DND-41 (cell line): Measurements from ENCODE around the gene QSOX2.

Source experiments
- EZH2 ChIP-seq: IDR thresholded peaks from 3 replicates; pipeline ENCODE4 v1.6.1; 2012; ENCODE audit warnings: borderline replicate concordance, low read depth, mild to moderate bottlenecking, moderate library complexity, low read length, inconsistent platforms; ENCODE audit not compliant: severe bottlenecking
- TF ChIP-seq, protein P1 (sequence below): IDR thresholded peaks from 2 replicates; pipeline ENCODE4 v1.5.1; 2012; ENCODE audit warnings: borderline replicate concordance, low read length, moderate library complexity, mild to moderate bottlenecking; ENCODE audit not compliant: poor library complexity, severe bottlenecking; ENCODE audit errors: extremely low read depth

DNA sequence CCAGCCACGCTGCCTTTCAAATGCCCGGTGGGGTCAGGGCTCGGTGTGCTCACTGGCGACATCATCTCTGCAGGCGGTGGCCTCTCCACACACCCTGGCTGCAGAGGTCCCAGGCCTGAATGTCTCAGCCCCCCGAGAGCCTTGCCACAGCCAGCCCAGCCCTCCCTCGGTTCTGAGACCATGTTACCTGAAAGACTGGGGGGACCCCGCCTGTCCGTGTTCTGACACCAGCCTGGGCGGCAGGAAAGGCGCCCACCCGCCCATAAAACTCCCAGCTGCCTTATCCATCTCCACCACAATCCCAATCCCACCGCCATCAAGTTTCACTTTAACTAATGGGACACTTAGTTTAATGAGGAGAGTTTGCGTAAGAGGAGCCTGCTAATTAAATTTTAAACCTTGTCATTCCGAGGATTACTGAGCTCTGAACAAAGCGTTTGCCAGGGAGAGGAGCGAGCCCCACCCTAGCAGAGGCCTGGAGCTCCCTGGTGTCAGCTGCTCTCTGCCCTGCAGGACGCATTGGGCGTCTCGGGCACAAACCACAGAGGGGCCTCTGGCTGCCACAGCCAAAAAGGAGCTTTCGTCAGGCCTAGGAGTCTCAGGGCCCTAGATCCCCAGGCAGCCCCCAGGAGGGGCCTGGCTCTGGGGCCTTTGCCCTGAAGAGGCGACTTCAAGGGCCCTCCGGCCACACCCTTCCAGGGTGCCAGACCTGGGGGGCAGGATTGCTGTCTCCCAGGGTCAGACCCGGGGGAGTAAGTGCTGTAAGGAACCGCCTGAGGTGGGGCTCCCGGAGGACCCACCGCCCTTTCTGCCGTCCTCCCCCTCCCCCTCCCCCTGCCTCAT lies 56.0 kb downstream of the QSOX2 start:
- TF ChIP-seq, protein P1, sequence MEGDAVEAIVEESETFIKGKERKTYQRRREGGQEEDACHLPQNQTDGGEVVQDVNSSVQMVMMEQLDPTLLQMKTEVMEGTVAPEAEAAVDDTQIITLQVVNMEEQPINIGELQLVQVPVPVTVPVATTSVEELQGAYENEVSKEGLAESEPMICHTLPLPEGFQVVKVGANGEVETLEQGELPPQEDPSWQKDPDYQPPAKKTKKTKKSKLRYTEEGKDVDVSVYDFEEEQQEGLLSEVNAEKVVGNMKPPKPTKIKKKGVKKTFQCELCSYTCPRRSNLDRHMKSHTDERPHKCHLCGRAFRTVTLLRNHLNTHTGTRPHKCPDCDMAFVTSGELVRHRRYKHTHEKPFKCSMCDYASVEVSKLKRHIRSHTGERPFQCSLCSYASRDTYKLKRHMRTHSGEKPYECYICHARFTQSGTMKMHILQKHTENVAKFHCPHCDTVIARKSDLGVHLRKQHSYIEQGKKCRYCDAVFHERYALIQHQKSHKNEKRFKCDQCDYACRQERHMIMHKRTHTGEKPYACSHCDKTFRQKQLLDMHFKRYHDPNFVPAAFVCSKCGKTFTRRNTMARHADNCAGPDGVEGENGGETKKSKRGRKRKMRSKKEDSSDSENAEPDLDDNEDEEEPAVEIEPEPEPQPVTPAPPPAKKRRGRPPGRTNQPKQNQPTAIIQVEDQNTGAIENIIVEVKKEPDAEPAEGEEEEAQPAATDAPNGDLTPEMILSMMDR, result no peak
- TF ChIP-seq EZH2, result no peak
